HepG2 (cell line): Measurements from ENCODE around the gene SLC17A3. TPM values are rescaled to one million over a fixed set of nuclear protein-coding genes. Genes with fewer than 3 reads are reported as not detected.
A peak's percentile ranks its signal among the peaks of the same experiment; 100 is the strongest.

ENCODE experiments used
- ATM ChIP-seq: fragments of 450-650 bp; IDR thresholded peaks from 2 replicates; pipeline ENCODE4 v1.7.1; 2017; ENCODE audit warnings: mild to moderate bottlenecking, borderline replicate concordance
- BCL6 ChIP-seq: IDR thresholded peaks from 2 replicates; pipeline ENCODE4 v1.6.1; 2016; ENCODE audit warnings: missing genetic modification reagents, missing compliant biosample characterization
- CENPBD1 ChIP-seq: sonication (generic); formaldehyde crosslinking; IDR thresholded peaks from 2 replicates; pipeline ENCODE4 v1.8.0; 2022; ENCODE audit warnings: missing genetic modification reagents, low read depth, mild to moderate bottlenecking, borderline replicate concordance
- DRAP1 ChIP-seq: IDR thresholded peaks from 2 replicates; pipeline ENCODE4 v1.6.1; 2016; ENCODE audit warnings: missing genetic modification reagents, missing compliant biosample characterization
- FOXO1 ChIP-seq: sonication (generic); formaldehyde crosslinking; IDR thresholded peaks from 2 replicates; pipeline ENCODE4 v1.4.0; 2020; ENCODE audit warnings: missing genetic modification reagents
- FOXP1 ChIP-seq, 2 experiments: fragments of 450-650 bp in 1 of 2; IDR thresholded peaks; 2 replicates each; pipeline ENCODE4 v1.6.1; 2017 to 2018; ENCODE audit warnings: antibody characterized with exemption in 1 of 2
- GTF3A ChIP-seq: sonication (generic); formaldehyde crosslinking; conservative IDR thresholded peaks from 2 replicates; pipeline ENCODE4 v1.4.0; 2020; ENCODE audit warnings: mild to moderate bottlenecking, missing genetic modification reagents
- HNRNPL ChIP-seq: fragments of 200-400 bp; formaldehyde crosslinking; IDR thresholded peaks from 2 replicates; pipeline ENCODE4 v1.6.1; 2017; ENCODE audit warnings: mild to moderate bottlenecking, low read depth, low read length
- HOXA7 ChIP-seq: sonication (generic); formaldehyde crosslinking; IDR thresholded peaks from 2 replicates; pipeline ENCODE4 v1.8.1; 2022; ENCODE audit warnings: mild to moderate bottlenecking, missing genetic modification reagents, moderate library complexity
- IRF2 ChIP-seq: IDR thresholded peaks from 2 replicates; pipeline ENCODE4 v1.6.1; 2018; ENCODE audit warnings: missing genetic modification reagents, missing compliant biosample characterization
- MED1 ChIP-seq: sonication (generic); formaldehyde crosslinking; IDR thresholded peaks from 2 replicates; pipeline ENCODE4 v1.4.0; 2020; ENCODE audit warnings: missing genetic modification reagents
- NCOA2 ChIP-seq: sonication (generic); formaldehyde crosslinking; IDR thresholded peaks from 2 replicates; pipeline ENCODE4 v1.8.0; 2022; ENCODE audit warnings: inconsistent platforms
- SMAD3 ChIP-seq: sonication (generic); formaldehyde crosslinking; IDR thresholded peaks from 2 replicates; pipeline ENCODE4 v1.4.0; 2020; ENCODE audit warnings: missing genetic modification reagents
- TFE3 ChIP-seq: IDR thresholded peaks from 2 replicates; pipeline ENCODE4 v1.6.1; 2016
- ZBTB25 ChIP-seq: IDR thresholded peaks from 2 replicates; pipeline ENCODE4 v1.6.1; 2018; ENCODE audit warnings: missing genetic modification reagents
- ZNF274 ChIP-seq: sonication (generic); formaldehyde crosslinking; IDR thresholded peaks from 2 replicates; pipeline ENCODE4 v1.5.1; 2020; ENCODE audit warnings: mild to moderate bottlenecking, missing genetic modification reagents
- ZNF329 ChIP-seq: sonication (generic); formaldehyde crosslinking; IDR thresholded peaks from 2 replicates; pipeline ENCODE4 v1.9.0; 2021; ENCODE audit warnings: low read depth, mild to moderate bottlenecking, missing genetic modification reagents
- ZNF644 ChIP-seq: IDR thresholded peaks from 2 replicates; pipeline ENCODE4 v1.6.1; 2016; ENCODE audit warnings: low read depth
- ZNF792 ChIP-seq: IDR thresholded peaks from 2 replicates; pipeline ENCODE4 v1.6.1; 2016
- ZNF839 ChIP-seq: sonication (generic); formaldehyde crosslinking; IDR thresholded peaks from 2 replicates; pipeline ENCODE4 v1.4.0; 2020; ENCODE audit warnings: missing genetic modification reagents, mild to moderate bottlenecking, borderline replicate concordance
- polyA plus RNA-seq, 8 experiments: library from polyadenylated mRNA; depleted of rRNA in 3 of 8; stranded (reverse) in 7 of 8; unstranded in 1 of 8; fragments of >200 nt; fragmentation: Illumina TruSeq in 4 of 8; extraction: Trizol in 4 of 8; gene quantifications; 2 replicates each; pipeline versions ENCODE4 v1.2.1 to v1.2.3, GENCODE V29; 2011 to 2016; ENCODE audit warnings: low read depth in 4 of 8, missing spikeins in 1 of 8, mixed read lengths in 1 of 8; ENCODE audit not compliant: insufficient read depth in 1 of 8
- total RNA-seq, 5 experiments: library from RNA; depleted of rRNA; stranded (reverse); fragments of >200 nt; fragmentation: Illumina TruSeq; extraction: Trizol; gene quantifications; 2 replicates each; pipeline ENCODE4 v1.2.3, GENCODE V29; 2016; ENCODE audit warnings: low read depth in 1 of 5
- TF ChIP-seq, protein P1 (sequence below), 2 experiments: sonication (generic) in 1 of 2; formaldehyde crosslinking in 1 of 2; IDR thresholded peaks; 2 replicates each; pipeline versions ENCODE4 v1.4.0 to v1.6.1; 2016 to 2020; ENCODE audit warnings: borderline replicate concordance in 1 of 2, low read depth in 1 of 2, mild to moderate bottlenecking in 1 of 2, missing genetic modification reagents in 1 of 2
- TF ChIP-seq, protein P2 (sequence below): sonication (generic); formaldehyde crosslinking; IDR thresholded peaks from 2 replicates; pipeline ENCODE4 v1.4.0; 2020; ENCODE audit warnings: missing genetic modification reagents

SLC17A3 gene
- total and polyA plus RNA-seq, 2 of the 13 experiments (the other 11 are each of a cell fraction or from before 2014, with no cell fraction given) = 0.09 to 0.11 TPM

GRCh38 chr6:25913741-25914140 is 39.7 kb upstream of the SLC17A3 start (continued):
- peak; percentile 71; the same call in 1 of the 2 replicates for TF ChIP-seq ZNF274 (CRISPR knock-in tag)
- peak; percentile 69 for TF ChIP-seq DRAP1
- no peak for TF ChIP-seq CENPBD1 (CRISPR knock-in tag)
- TF ChIP-seq FOXP1 (IDR thresholded peaks at IDR 0.05) = peak; percentile 54; the same call in 1 of the 2 replicates
- TF ChIP-seq FOXP1 (CRISPR knock-in tag; IDR thresholded peaks at IDR 0.05) = peak; percentile 79
- no peak for TF ChIP-seq HNRNPL
- peak; percentile 25; the same call in 1 of the 2 replicates for TF ChIP-seq FOXO1 (CRISPR knock-in tag)
- TF ChIP-seq ZNF329 = no peak
- no peak for TF ChIP-seq ZNF839 (CRISPR knock-in tag)
- peak; percentile 84 for TF ChIP-seq MED1 (CRISPR knock-in tag)
- peak; percentile 68 for TF ChIP-seq SMAD3 (CRISPR knock-in tag)
- no peak for TF ChIP-seq GTF3A (CRISPR knock-in tag)
- TF ChIP-seq, protein P1, sequence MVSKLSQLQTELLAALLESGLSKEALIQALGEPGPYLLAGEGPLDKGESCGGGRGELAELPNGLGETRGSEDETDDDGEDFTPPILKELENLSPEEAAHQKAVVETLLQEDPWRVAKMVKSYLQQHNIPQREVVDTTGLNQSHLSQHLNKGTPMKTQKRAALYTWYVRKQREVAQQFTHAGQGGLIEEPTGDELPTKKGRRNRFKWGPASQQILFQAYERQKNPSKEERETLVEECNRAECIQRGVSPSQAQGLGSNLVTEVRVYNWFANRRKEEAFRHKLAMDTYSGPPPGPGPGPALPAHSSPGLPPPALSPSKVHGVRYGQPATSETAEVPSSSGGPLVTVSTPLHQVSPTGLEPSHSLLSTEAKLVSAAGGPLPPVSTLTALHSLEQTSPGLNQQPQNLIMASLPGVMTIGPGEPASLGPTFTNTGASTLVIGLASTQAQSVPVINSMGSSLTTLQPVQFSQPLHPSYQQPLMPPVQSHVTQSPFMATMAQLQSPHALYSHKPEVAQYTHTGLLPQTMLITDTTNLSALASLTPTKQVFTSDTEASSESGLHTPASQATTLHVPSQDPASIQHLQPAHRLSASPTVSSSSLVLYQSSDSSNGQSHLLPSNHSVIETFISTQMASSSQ (IDR thresholded peaks at IDR 0.05; ENCODE audit: low read depth) = peak; percentile 94
- TF ChIP-seq, protein P1 (CRISPR knock-in tag; IDR thresholded peaks at IDR 0.05; ENCODE audit: borderline replicate concordance) = peak; percentile 96
- TF ChIP-seq TFE3 (CRISPR knock-in tag) = peak; percentile 49; the same call in 1 of the 2 replicates
- TF ChIP-seq ZNF792 (CRISPR knock-in tag) = peak; percentile 51; the same call in 1 of the 2 replicates
- TF ChIP-seq BCL6 = peak; percentile 17; the same call in 1 of the 2 replicates
- TF ChIP-seq, protein P2, sequence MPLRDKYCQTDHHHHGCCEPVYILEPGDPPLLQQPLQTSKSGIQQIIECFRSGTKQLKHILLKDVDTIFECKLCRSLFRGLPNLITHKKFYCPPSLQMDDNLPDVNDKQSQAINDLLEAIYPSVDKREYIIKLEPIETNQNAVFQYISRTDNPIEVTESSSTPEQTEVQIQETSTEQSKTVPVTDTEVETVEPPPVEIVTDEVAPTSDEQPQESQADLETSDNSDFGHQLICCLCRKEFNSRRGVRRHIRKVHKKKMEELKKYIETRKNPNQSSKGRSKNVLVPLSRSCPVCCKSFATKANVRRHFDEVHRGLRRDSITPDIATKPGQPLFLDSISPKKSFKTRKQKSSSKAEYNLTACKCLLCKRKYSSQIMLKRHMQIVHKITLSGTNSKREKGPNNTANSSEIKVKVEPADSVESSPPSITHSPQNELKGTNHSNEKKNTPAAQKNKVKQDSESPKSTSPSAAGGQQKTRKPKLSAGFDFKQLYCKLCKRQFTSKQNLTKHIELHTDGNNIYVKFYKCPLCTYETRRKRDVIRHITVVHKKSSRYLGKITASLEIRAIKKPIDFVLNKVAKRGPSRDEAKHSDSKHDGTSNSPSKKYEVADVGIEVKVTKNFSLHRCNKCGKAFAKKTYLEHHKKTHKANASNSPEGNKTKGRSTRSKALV (CRISPR knock-in tag) = 0 out of 2 replicates have a peak, but pooled peaks have one; percentile 12
- peak; percentile 81 for TF ChIP-seq NCOA2 (CRISPR knock-in tag)
- no peak for TF ChIP-seq HOXA7 (CRISPR knock-in tag)
- TF ChIP-seq IRF2 = peak; percentile 31; the same call in 1 of the 2 replicates
- peak; percentile 62 for TF ChIP-seq ZNF644
- TF ChIP-seq ATM = no peak
- TF ChIP-seq ZBTB25 (CRISPR knock-in tag) = peak; percentile 86
